HUES6 (cell line): ENCODE data around the gene NAT14.

Source experiments
- H3K27ac ChIP-seq: 2 replicates; pipeline ENCODE4 v1.7.0; 2013; ENCODE audit warnings: low read depth, mild to moderate bottlenecking, low read length, inconsistent platforms
- H3K27me3 ChIP-seq: 2 replicates; pipeline ENCODE4 v1.6.1; 2013; ENCODE audit warnings: low read length; ENCODE audit not compliant: control insufficient read depth, insufficient read depth
- H3K36me3 ChIP-seq: 2 replicates; pipeline ENCODE4 v1.6.1; 2013; ENCODE audit warnings: low read length; ENCODE audit not compliant: control insufficient read depth, insufficient read depth
- H3K4me1 ChIP-seq: 2 replicates; pipeline ENCODE4 v1.6.1; 2013; ENCODE audit warnings: low read length; ENCODE audit not compliant: control insufficient read depth, insufficient read depth
- H3K4me3 ChIP-seq: 2 replicates; pipeline ENCODE4 v1.5.1; 2013; ENCODE audit warnings: low read depth, low read length
- H3K9ac ChIP-seq: one replicate; pipeline ENCODE4 v1.6.1; 2013; ENCODE audit warnings: mild to moderate bottlenecking, low read length
- H3K9me3 ChIP-seq: 2 replicates; pipeline ENCODE4 v1.6.1; 2013; ENCODE audit warnings: low read depth, low read length; ENCODE audit not compliant: control insufficient read depth, insufficient read depth

NAT14 gene

DNA sequence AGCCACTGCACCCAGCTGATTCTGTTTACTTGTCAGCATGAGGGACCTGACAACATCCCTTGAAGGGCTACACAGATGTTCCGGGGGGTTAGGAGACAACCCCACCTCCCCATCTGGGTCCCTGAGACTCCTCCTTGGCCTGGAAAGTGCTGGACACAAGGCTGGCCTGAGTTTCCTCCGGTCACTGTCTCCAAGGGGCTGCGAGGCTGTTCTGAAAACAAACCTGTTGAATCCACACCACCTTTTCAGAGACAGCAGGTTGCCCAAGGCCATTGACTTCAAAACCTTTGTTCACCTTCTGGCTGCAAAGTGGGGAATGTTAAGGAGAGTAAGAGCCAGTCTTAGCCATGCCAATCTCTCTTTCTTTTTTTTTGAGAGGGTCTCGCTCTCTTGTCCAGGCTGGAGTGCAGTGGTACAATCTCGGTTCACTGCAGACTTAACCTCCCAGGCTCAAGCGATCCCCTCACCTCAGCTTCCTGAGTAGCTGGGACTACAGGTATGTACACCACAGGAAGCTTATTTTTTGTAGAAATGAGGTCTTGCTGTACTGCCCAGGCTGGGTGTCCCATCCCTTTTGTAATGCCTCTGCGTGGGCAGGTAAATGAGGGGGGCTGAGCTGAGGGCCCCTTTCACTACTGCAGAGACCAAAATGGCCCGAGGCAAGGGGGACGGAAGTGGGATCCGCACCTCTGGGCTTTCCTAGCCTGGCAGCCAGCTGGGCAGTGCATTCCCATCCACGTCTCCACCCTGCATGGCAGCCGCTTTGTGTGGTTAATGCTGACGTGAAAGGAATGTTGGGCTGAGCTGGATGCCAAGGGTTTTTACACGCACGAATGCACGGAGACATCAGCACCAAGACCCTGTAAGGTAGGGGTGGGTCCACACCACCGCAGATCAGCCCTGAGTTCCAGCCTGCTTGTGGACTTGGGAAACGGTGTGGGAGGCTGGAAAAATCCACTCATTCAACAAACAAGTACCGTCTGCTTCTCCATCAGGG, 10.4 kb upstream of the NAT14 start:
- Histone ChIP-seq H3K27me3 (no peaks in the 10 kb centered on the region), H3K4me1 (peaks cover 26% of the 10 kb centered on the region), H3K4me3 (no peak overlapping the region), H3K36me3 (no peaks in the 10 kb centered on the region), H3K9me3 (no peaks in the 10 kb centered on the region), H3K27ac (peak overlapping the region; percentile 7; the same call in 1 of the 2 replicates), H3K9ac (peak overlapping the region; percentile 59)

DNA sequence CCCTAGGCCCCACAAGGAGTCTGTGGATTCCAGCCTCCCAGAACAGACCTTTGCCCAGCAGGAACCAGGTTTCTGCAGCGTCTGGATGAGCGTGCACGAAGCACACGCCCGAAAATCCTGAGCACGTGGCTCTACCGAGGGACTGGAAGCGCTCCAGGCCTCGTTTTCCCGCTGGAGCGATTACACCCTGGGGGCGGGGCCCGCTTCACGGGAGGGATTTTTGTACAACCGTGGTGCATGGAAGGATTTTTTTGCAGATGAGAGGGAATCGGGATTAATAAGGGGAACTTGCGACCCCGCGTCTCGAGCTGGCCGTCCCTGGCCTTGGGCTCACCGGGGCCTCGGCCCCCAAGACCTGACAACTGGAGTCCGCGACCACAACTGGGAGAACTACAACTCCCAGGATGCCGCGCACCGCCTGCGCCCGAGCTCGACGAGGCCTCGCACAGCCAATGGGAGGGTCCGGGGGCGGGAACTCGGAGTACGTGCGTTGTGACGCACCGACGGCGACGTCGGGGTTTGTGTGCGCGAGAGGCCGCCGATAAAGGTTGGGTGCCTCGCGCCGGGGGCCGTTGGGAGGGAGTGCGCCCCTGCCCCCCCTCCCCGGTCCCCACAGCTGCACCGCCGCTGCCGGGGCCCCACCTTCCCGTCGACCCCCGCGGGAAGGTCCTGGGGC, 8.8 kb upstream of the NAT14 start, which contains the start of gene ZNF628:
ZNF628 (plus strand) TSS at position 518 of the 676 bp plus-strand sequence. CDS start 3,294 bp downstream, outside the sequence.
- H3K4me1 ChIP-seq, result peaks cover 32% of the 10 kb centered on the region
- peak within 1 kb of the TSS; percentile 61 for H3K9ac ChIP-seq
- no peaks in the 10 kb centered on the region for H3K36me3 ChIP-seq
- H3K9me3 ChIP-seq, result no peaks in the 10 kb centered on the region
- no peaks in the 10 kb centered on the region for H3K27me3 ChIP-seq
- peak within 1 kb of the TSS; percentile 36 for H3K27ac ChIP-seq
- peak within 1 kb of the TSS; percentile 78 for H3K4me3 ChIP-seq

DNA sequence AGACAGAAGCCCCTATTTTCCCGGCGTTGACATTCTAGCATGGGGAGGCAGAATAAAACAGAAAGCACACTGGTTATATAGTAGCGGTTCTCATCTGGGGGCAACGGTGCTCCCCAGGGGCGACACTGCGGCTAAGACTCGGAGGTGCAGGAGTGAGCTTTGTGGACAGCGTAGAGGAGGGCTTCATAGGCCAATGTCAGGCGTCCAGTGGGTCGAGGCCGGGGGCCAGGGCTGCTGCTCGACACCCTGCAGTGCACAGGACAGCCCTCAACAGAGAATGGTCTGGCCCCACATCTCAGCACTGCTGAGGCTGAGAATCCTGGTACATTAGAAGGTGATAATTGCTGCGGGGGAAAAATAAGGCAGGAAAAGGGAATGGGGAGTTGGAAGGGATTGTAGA, 7.1 kb upstream of the NAT14 start:
- H3K36me3 ChIP-seq, result peaks cover 5% of the 10 kb centered on the region
- no peak overlapping the region for H3K9ac ChIP-seq
- H3K27me3 ChIP-seq, result no peaks in the 10 kb centered on the region
- no peaks in the 10 kb centered on the region for H3K9me3 ChIP-seq
- 0 out of 2 replicates have a peak overlapping the region, but pooled peaks have one; percentile 24 for H3K4me3 ChIP-seq
- no peak overlapping the region for H3K27ac ChIP-seq
- peaks cover 38% of the 10 kb centered on the region for H3K4me1 ChIP-seq

DNA sequence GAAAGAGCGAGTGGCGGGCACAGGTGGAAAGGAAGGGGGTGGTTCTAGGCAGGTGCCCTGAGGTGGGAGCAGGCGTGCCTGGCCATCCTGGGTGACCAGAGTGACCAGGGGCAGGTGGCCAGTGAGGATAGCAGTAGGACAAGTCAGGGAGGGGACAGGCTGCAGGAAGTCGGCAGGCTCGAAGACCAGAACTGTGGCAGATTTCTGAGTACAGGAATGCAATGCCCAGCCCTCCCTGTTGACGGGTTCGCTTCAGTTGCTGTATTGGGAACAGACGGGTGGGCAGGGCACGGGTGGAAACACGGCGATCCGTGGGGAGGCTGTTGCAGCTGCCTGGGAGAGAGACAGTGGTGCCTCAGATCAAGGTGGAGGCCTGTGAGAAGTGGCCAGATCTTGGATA, 6.6 kb upstream of the NAT14 start:
- Histone ChIP-seq H3K27ac (no peak overlapping the region), H3K36me3 (peaks cover 8% of the 10 kb centered on the region), H3K4me1 (peaks cover 33% of the 10 kb centered on the region), H3K9ac (no peak overlapping the region), H3K27me3 (no peaks in the 10 kb centered on the region), H3K4me3 (no peak overlapping the region), H3K9me3 (no peaks in the 10 kb centered on the region)

DNA sequence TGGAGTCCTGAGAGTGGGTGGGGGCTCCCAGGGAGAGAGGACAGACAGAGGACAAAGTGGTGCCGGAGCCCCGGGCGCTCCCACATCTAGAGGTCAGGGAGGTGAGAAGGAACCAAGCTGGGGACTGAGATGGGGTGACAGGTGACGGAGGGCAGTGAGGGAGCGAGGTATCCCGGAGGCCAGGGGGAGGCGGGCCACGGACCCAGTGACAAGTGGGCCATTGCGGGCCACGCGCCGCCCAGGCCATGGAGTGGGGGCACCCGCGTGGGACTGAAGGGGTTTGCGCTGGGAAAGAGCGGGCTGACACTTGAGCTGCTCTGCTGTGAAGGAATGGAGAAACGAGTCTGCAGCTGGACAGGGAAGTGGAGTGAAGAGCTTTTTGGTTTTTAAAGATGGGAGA, 5.9 kb upstream of the NAT14 start:
- Histone ChIP-seq H3K9ac (no peak overlapping the region), H3K4me1 (peaks cover 32% of the 10 kb centered on the region), H3K27me3 (no peaks in the 10 kb centered on the region), H3K4me3 (no peak overlapping the region), H3K36me3 (peaks cover 8% of the 10 kb centered on the region), H3K9me3 (no peaks in the 10 kb centered on the region), H3K27ac (no peak overlapping the region)

DNA sequence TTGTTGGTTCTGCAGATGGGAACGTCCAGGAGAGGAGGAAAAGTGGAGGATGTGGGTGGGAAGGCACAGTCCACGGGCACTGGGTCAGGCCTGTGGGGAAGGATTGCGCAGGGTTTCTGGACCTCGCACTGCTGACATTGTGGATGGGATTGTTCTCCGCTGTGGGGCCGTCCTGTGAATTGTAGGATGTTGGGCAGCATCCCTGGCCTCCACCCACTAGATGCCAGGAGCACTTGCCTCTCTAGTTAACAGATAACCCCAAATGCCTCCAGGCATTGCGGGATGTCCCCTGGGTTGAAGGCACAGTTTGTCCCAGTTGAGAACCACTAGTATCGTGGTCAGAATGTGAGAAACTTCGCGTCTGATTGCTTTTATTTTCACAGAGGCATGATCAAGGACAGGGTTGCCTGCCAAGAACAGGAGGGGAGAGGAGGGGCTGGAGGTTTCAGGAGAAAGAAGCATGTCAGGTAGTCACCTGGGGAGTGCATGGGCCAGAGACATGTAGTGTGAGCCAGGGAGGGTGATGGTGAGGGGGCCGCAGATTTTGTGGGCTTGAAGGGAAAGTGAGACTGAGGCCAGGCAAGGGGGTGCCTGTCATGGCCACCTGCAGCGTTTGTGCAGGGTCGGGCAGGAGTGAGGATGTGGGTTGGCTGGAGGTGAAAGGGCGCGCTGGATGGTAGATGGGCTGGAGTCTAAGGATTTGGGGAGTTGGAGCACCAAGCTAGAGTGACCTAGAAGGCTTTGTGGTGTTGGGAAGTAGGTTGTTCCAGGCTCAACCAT, 5.3 kb upstream of the NAT14 start:
- peaks cover 32% of the 10 kb centered on the region for H3K4me1 ChIP-seq
- no peaks in the 10 kb centered on the region for H3K27me3 ChIP-seq
- H3K36me3 ChIP-seq, result peaks cover 8% of the 10 kb centered on the region
- no peak overlapping the region for H3K27ac ChIP-seq
- H3K9ac ChIP-seq, result no peak overlapping the region
- H3K4me3 ChIP-seq, result no peak overlapping the region
- no peaks in the 10 kb centered on the region for H3K9me3 ChIP-seq

DNA sequence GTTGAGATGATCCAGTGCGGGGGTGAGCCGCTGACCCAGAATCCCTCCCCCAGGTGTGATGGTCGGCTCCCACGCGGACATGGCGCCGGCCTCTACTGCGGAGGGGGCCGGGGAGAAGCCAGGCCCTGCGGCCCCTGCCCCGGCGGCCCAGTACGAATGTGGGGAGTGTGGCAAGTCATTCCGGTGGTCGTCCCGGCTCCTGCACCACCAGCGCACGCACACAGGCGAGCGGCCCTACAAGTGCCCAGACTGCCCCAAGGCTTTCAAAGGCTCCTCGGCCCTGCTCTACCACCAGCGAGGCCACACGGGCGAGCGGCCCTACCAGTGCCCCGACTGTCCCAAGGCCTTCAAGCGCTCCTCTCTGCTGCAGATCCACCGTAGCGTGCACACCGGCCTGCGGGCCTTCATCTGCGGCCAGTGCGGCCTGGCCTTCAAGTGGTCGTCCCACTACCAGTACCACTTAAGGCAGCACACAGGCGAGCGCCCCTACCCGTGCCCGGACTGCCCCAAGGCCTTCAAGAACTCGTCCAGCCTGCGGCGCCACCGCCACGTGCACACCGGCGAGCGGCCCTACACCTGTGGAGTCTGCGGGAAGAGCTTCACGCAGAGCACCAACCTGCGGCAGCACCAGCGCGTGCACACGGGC, 3.7 kb upstream of the NAT14 start:
- no peak overlapping the region for H3K27ac ChIP-seq
- H3K4me1 ChIP-seq, result peaks cover 31% of the 10 kb centered on the region
- no peaks in the 10 kb centered on the region for H3K9me3 ChIP-seq
- H3K9ac ChIP-seq, result no peak overlapping the region
- no peak overlapping the region for H3K4me3 ChIP-seq
- peaks cover 11% of the 10 kb centered on the region for H3K36me3 ChIP-seq
- no peaks in the 10 kb centered on the region for H3K27me3 ChIP-seq

DNA sequence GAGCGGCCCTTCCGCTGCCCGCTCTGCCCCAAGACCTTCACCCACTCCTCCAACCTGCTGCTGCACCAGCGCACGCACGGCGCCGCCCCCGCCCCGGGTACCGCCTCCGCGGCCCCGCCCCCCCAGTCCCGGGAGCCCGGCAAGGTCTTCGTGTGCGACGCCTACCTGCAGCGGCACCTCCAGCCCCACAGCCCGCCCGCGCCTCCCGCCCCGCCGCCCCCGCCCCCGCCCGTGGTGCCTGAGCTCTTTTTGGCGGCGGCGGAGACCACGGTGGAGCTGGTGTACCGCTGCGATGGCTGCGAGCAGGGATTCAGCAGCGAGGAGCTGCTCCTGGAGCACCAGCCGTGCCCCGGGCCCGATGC, 3.2 kb upstream of the NAT14 start:
- H3K36me3 ChIP-seq, result peaks cover 11% of the 10 kb centered on the region
- no peak overlapping the region for H3K4me3 ChIP-seq
- H3K9ac ChIP-seq, result no peak overlapping the region
- no peaks in the 10 kb centered on the region for H3K27me3 ChIP-seq
- peaks cover 33% of the 10 kb centered on the region for H3K4me1 ChIP-seq
- no peaks in the 10 kb centered on the region for H3K9me3 ChIP-seq
- no peak overlapping the region for H3K27ac ChIP-seq

DNA sequence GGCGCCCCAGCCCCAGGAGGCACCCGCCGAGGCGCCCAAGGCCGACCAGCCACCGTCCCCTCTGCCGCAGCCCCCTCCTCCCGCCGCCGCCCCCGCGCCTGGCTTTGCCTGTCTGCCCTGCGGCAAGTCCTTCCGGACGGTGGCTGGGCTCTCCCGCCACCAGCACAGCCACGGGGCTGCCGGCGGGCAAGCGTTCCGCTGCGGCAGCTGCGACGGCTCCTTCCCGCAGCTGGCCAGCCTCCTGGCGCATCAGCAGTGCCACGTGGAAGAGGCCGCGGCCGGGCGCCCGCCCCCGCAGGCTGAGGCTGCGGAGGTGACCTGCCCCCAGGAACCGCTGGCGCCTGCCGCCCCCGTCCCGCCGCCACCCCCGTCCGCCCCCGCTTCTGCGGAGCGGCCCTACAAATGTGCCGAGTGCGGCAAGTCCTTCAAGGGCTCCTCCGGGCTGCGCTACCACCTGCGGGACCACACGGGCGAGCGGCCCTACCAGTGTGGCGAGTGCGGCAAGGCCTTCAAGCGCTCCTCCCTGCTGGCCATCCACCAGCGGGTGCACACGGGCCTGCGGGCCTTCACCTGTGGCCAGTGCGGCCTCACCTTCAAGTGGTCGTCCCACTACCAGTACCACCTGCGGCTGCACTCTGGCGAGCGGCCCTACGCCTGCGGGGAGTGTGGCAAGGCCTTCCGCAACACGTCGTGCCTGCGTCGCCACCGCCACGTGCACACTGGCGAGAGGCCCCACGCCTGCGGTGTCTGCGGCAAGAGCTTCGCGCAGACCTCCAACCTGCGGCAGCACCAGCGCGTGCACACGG, 2.6 kb upstream of the NAT14 start:
- Histone ChIP-seq H3K36me3 (peaks cover 11% of the 10 kb centered on the region), H3K9me3 (no peaks in the 10 kb centered on the region), H3K27ac (no peak overlapping the region), H3K4me3 (no peak overlapping the region), H3K9ac (no peak overlapping the region), H3K27me3 (no peaks in the 10 kb centered on the region), H3K4me1 (peaks cover 39% of the 10 kb centered on the region)
